ENCODE results near the gene WSCD2.

The WSCD2 gene

DNA sequence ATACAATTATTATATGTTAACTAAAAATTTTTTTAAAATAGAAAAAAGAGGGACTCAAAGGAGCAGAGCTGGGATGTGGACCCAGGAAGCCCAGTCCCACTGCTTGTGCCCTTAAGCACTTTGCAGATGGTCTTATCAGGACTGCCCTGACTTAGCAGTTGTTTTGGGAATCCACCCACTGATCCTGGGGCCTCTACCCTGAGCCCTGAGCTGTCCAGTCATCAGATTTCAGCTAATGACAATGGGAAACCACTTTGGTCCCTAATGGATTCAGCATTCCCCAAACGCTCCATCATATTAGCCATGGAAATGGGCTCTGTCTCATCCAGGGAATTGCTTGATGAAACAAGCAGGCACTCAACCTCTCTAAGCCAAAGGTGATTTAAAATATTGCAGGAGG, 22.5 kb upstream of the WSCD2 start:
- H3K4me3 ChIP-seq (ENCODE audit: insufficient read depth, low read depth, low read length, poor library complexity, severe bottlenecking): no peak overlapping the region
- no peaks in the 10 kb centered on the region for H3K27me3 ChIP-seq (replicated peaks; ENCODE audit: control insufficient read depth, insufficient read depth, low read length, poor library complexity, severe bottlenecking)
- DNase-seq: no peak
- H3K36me3 ChIP-seq (ENCODE audit: control insufficient read depth, insufficient read depth, low read length): no peaks in the 10 kb centered on the region
- no peaks in the 10 kb centered on the region for H3K4me1 ChIP-seq (ENCODE audit: control insufficient read depth, insufficient read depth, low read length, poor library complexity, severe bottlenecking)
- no peaks in the 10 kb centered on the region for H3K9me3 ChIP-seq (ENCODE audit: control insufficient read depth, low read length)
- H3K27ac ChIP-seq (ENCODE audit: insufficient read depth, low read length, poor library complexity, severe bottlenecking): no peak overlapping the region

DNA sequence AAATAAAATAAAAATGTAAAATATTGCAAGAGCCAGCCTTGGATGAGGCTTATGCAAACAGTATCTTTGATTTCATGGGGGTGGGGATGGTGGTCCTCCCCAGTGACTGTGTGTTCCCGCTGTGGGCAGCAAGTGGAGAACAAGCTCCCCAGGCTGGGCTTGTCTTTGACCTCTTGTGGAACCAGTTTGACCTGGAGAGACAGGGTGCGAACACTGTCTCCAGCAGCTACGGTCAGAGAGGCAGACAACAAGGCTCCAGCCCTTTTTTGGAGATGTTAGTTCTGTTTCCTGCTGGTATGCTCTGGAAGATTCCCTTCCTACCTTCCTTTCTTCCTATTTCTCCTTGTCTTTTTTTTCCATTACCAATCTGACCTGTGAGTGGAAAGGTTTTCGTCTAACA, 21.8 kb upstream of the WSCD2 start:
- Histone ChIP-seq H3K27me3 (replicated peaks; ENCODE audit: control insufficient read depth, insufficient read depth, low read length, poor library complexity, severe bottlenecking) (no peaks in the 10 kb centered on the region), H3K36me3 (ENCODE audit: control insufficient read depth, insufficient read depth, low read length) (no peaks in the 10 kb centered on the region), H3K27ac (ENCODE audit: insufficient read depth, low read length, poor library complexity, severe bottlenecking) (no peak overlapping the region), H3K9me3 (ENCODE audit: control insufficient read depth, low read length) (no peaks in the 10 kb centered on the region), H3K4me1 (ENCODE audit: control insufficient read depth, insufficient read depth, low read length, poor library complexity, severe bottlenecking) (no peaks in the 10 kb centered on the region), H3K4me3 (ENCODE audit: insufficient read depth, low read depth, low read length, poor library complexity, severe bottlenecking) (no peak overlapping the region)
- DNase-seq: no peak

GRCh38 chr12:108109504-108109903, 19.6 kb upstream of the WSCD2 start:
- H3K36me3 ChIP-seq (ENCODE audit: control insufficient read depth, insufficient read depth, low read length): no peaks in the 10 kb centered on the region
- no peaks in the 10 kb centered on the region for H3K9me3 ChIP-seq (ENCODE audit: control insufficient read depth, low read length)
- no peak overlapping the region for H3K27ac ChIP-seq (ENCODE audit: insufficient read depth, low read length, poor library complexity, severe bottlenecking)
- DNase-seq: no peak
- no peaks in the 10 kb centered on the region for H3K4me1 ChIP-seq (ENCODE audit: control insufficient read depth, insufficient read depth, low read length, poor library complexity, severe bottlenecking)
- no peak overlapping the region for H3K4me3 ChIP-seq (ENCODE audit: insufficient read depth, low read depth, low read length, poor library complexity, severe bottlenecking)
- H3K27me3 ChIP-seq (replicated peaks; ENCODE audit: control insufficient read depth, insufficient read depth, low read length, poor library complexity, severe bottlenecking): no peaks in the 10 kb centered on the region

GRCh38 chr12:108109954-108110353, 19.1 kb upstream of the WSCD2 start:
- DNase-seq: no peak
- no peak overlapping the region for H3K27ac ChIP-seq (ENCODE audit: insufficient read depth, low read length, poor library complexity, severe bottlenecking)
- H3K27me3 ChIP-seq (replicated peaks; ENCODE audit: control insufficient read depth, insufficient read depth, low read length, poor library complexity, severe bottlenecking): no peaks in the 10 kb centered on the region
- H3K36me3 ChIP-seq (ENCODE audit: control insufficient read depth, insufficient read depth, low read length): no peaks in the 10 kb centered on the region
- no peak overlapping the region for H3K4me3 ChIP-seq (ENCODE audit: insufficient read depth, low read depth, low read length, poor library complexity, severe bottlenecking)
- no peaks in the 10 kb centered on the region for H3K9me3 ChIP-seq (ENCODE audit: control insufficient read depth, low read length)
- no peaks in the 10 kb centered on the region for H3K4me1 ChIP-seq (ENCODE audit: control insufficient read depth, insufficient read depth, low read length, poor library complexity, severe bottlenecking)

DNA sequence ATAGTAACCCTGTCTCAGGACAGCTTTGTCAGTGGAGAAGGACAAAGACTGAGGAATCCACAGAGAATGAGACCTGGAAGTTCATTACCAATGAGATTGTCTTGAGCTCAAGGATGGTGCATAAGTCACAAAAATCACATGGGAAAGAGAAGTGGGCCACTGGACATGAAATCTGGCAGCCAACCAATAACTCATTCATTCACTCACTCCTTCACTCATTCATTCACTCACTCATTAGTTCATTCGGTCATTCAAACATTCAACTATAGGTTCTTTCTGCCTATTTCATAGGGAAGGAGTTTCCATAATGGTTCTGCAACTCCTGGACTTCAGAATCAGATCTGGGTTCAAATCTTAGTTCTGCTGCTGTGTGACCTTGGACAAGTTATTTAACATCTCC, 18.2 kb upstream of the WSCD2 start:
- H3K4me3 ChIP-seq (ENCODE audit: insufficient read depth, low read depth, low read length, poor library complexity, severe bottlenecking): no peak overlapping the region
- no peaks in the 10 kb centered on the region for H3K4me1 ChIP-seq (ENCODE audit: control insufficient read depth, insufficient read depth, low read length, poor library complexity, severe bottlenecking)
- no peaks in the 10 kb centered on the region for H3K36me3 ChIP-seq (ENCODE audit: control insufficient read depth, insufficient read depth, low read length)
- H3K27me3 ChIP-seq (replicated peaks; ENCODE audit: control insufficient read depth, insufficient read depth, low read length, poor library complexity, severe bottlenecking): no peaks in the 10 kb centered on the region
- no peak for DNase-seq
- no peak overlapping the region for H3K27ac ChIP-seq (ENCODE audit: insufficient read depth, low read length, poor library complexity, severe bottlenecking)
- H3K9me3 ChIP-seq (ENCODE audit: control insufficient read depth, low read length): no peaks in the 10 kb centered on the region

DNA sequence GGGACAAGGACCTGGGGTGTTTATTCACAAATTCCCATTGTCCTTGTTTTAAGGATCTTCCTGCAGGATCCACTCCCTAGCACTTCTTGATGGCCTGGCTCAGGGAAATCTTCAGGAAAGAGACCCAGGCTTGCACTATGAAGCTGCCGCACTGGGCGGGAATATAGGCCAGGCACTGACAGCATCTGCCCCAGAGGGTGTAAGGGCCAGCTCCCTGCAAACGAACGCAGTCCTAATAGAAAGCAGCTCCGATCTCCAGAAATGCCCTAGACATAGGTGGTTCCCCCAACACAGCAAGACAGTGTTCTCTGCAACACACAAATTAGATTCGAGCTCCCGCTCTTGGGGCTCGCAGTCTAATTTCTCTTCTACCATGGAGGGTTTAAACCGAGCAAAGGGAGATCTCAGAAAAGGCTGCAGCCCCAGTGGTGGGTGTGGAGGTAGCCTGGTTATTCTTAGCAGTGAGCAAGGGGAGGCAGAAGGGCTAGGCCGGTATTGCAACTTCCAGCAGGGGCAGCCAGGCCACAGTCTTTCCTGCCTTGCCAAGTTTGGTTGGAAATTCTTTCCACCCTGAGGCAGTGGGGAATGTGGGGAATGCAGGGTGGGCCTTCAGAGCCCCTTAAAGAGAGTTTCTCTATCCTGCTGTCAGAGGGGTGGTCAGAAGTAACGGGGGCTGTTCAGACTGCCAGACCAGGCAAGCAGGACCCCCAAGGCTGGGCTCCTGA, 16.1 kb upstream of the WSCD2 start:
- H3K4me1 ChIP-seq (ENCODE audit: control insufficient read depth, insufficient read depth, low read length, poor library complexity, severe bottlenecking): no peaks in the 10 kb centered on the region
- no peaks in the 10 kb centered on the region for H3K27me3 ChIP-seq (replicated peaks; ENCODE audit: control insufficient read depth, insufficient read depth, low read length, poor library complexity, severe bottlenecking)
- H3K4me3 ChIP-seq (ENCODE audit: insufficient read depth, low read depth, low read length, poor library complexity, severe bottlenecking): no peak overlapping the region
- H3K27ac ChIP-seq (ENCODE audit: insufficient read depth, low read length, poor library complexity, severe bottlenecking): no peak overlapping the region
- no peaks in the 10 kb centered on the region for H3K9me3 ChIP-seq (ENCODE audit: control insufficient read depth, low read length)
- no peak for DNase-seq
- H3K36me3 ChIP-seq (ENCODE audit: control insufficient read depth, insufficient read depth, low read length): no peaks in the 10 kb centered on the region

DNA sequence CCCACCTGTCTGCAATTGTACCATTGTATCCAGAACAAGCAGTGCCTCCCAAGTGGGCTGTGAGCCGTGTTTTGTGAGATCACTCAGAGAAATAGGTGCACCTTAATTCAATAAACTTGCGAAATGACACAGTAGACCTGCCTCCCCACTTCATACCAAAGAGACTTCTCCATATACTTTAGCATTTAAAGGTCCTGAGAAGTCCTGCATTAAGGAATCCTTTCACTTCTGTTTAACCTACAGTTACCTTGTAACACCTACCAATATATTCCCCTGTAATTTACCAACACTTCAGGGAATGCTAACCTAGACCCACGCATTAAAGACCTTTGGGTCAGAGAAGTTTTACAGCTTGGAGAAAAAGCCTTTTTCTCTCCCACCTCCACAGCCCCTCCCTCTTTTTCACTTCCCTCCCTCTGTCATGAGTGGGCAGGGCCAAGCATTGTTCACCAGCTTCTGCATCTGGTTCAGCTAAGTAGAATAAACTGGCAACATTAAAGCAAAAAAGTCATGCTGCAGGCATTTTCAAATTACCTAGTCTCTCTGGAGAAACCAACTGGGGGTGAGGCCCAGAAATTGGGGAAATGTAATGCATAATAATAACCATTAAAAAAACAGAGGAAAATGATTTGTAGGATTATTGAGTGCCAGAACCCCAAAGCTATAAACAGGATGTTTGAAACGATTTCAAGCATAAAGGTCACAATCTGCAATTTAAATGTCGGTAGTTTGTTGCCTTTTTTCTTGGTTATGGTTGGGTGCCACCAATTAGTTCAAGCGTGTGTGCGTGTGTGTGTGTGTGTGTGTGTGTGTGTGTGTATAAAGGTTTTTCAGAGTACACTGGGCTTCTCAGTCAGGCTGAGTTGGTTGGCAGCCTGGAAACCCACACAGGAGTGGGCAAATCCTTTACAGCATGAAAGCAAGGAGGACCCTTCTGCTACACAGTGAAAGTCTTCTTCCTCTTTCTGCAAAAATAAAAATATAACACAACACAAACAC, 13.7 kb upstream of the WSCD2 start:
- no peak for DNase-seq
- Histone ChIP-seq H3K4me1 (ENCODE audit: control insufficient read depth, insufficient read depth, low read length, poor library complexity, severe bottlenecking) (no peaks in the 10 kb centered on the region), H3K9me3 (ENCODE audit: control insufficient read depth, low read length) (no peaks in the 10 kb centered on the region), H3K4me3 (ENCODE audit: insufficient read depth, low read depth, low read length, poor library complexity, severe bottlenecking) (no peak overlapping the region), H3K27me3 (replicated peaks; ENCODE audit: control insufficient read depth, insufficient read depth, low read length, poor library complexity, severe bottlenecking) (no peaks in the 10 kb centered on the region), H3K36me3 (ENCODE audit: control insufficient read depth, insufficient read depth, low read length) (no peaks in the 10 kb centered on the region), H3K27ac (ENCODE audit: insufficient read depth, low read length, poor library complexity, severe bottlenecking) (no peak overlapping the region)

DNA sequence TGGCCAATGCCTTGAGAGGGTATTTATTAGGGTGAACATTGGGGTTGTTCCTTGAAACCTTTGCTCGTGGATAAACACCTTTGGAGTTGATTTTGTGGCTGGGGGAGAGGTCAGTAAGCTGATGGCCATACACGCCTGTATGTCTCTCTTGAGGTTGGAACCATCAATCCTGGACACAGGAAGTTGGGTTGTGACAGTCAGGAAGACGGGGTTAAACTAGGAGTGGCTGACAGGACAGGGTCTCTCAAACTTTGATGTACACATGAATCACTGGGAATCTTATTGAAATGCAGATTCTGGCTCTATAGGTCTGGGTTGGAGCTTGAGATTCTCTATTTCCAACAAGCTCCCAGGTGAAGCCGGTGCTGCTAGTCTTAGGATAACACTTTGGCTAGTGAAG, 12.8 kb upstream of the WSCD2 start:
- DNase-seq: no peak
- H3K9me3 ChIP-seq (ENCODE audit: control insufficient read depth, low read length): no peaks in the 10 kb centered on the region
- no peaks in the 10 kb centered on the region for H3K4me1 ChIP-seq (ENCODE audit: control insufficient read depth, insufficient read depth, low read length, poor library complexity, severe bottlenecking)
- H3K27ac ChIP-seq (ENCODE audit: insufficient read depth, low read length, poor library complexity, severe bottlenecking): no peak overlapping the region
- H3K4me3 ChIP-seq (ENCODE audit: insufficient read depth, low read depth, low read length, poor library complexity, severe bottlenecking): no peak overlapping the region
- H3K27me3 ChIP-seq (replicated peaks; ENCODE audit: control insufficient read depth, insufficient read depth, low read length, poor library complexity, severe bottlenecking): no peaks in the 10 kb centered on the region
- no peaks in the 10 kb centered on the region for H3K36me3 ChIP-seq (ENCODE audit: control insufficient read depth, insufficient read depth, low read length)

DNA sequence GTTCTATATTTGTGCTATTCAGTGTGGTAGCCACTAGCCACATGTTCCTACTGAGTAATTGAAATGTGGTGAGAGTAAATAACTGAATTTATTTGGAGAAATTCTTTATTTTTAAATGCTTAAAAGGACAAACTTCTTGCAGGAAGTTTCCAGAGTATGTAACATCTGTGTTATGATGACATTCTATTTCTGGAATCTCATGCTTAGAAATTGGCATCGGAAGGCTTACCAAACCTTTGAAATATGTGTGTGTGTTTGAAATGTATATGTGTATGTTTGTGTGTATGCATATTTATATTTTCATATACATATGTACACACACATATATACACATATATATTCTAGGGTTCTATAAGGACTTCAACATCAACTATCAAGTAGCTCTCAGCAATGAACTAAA, 12.4 kb upstream of the WSCD2 start:
- Histone ChIP-seq H3K4me3 (ENCODE audit: insufficient read depth, low read depth, low read length, poor library complexity, severe bottlenecking) (no peak overlapping the region), H3K27me3 (replicated peaks; ENCODE audit: control insufficient read depth, insufficient read depth, low read length, poor library complexity, severe bottlenecking) (no peaks in the 10 kb centered on the region), H3K27ac (ENCODE audit: insufficient read depth, low read length, poor library complexity, severe bottlenecking) (no peak overlapping the region), H3K36me3 (ENCODE audit: control insufficient read depth, insufficient read depth, low read length) (no peaks in the 10 kb centered on the region), H3K9me3 (ENCODE audit: control insufficient read depth, low read length) (no peaks in the 10 kb centered on the region), H3K4me1 (ENCODE audit: control insufficient read depth, insufficient read depth, low read length, poor library complexity, severe bottlenecking) (no peaks in the 10 kb centered on the region)
- no peak for DNase-seq

All from effector memory CD4-positive, alpha-beta T cell (primary cell).